Effector memory CD8-positive, alpha-beta T cell (primary cell): ENCODE measurements around the gene PHF20.
"Not testable (repeated sequence)": the region's sequence is repeated elsewhere in the genome, so short reads cannot be mapped to it uniquely, and the experiment has no call there.

Experiments used
- ATAC-seq: fragments of 150-1000 bp; cut with Tn5 transposase; replicated peaks from 2 replicates; pipeline ENCODE4 v1.10.0; 2021; ENCODE audit warnings: mild to moderate bottlenecking, moderate library complexity
- DNase-seq, 3 experiments: peaks; one replicate each; pipeline ENCODE4 v3.0.0; 2021
- H3K27ac Mint-ChIP-seq, 2 donors: one replicate each; pipeline ENCODE4 v1.8.0; 2022; ENCODE audit warnings: mild to moderate bottlenecking in 2 of 2, mixed read lengths in 2 of 2, moderate library complexity in 2 of 2
- H3K27me3 Mint-ChIP-seq, 2 donors: one replicate each; pipeline ENCODE4 v1.8.0; 2022; ENCODE audit warnings: mixed read lengths in 2 of 2
- H3K36me3 Mint-ChIP-seq: one replicate; pipeline ENCODE4 v1.8.0; 2022; ENCODE audit warnings: mild to moderate bottlenecking, moderate library complexity, mixed read lengths; ENCODE audit not compliant: insufficient read depth
- H3K4me1 Mint-ChIP-seq, 2 donors: one replicate each; pipeline ENCODE4 v1.8.0; 2022; ENCODE audit warnings: low read depth in 2 of 2, mixed read lengths in 2 of 2
- H3K4me3 Mint-ChIP-seq, 2 donors: one replicate each; pipeline ENCODE4 v1.8.0; 2022; ENCODE audit warnings: mild to moderate bottlenecking in 2 of 2, mixed read lengths in 2 of 2, moderate library complexity in 2 of 2
- H3K9me3 Mint-ChIP-seq, 2 donors: one replicate each; pipeline ENCODE4 v1.8.0; 2022; ENCODE audit warnings: mixed read lengths in 2 of 2

PHF20 gene

GRCh38 chr20:35845561-35845960, 73.7 kb downstream of the PHF20 start:
- no peaks in the 10 kb centered on the region for H3K27me3 Mint-ChIP-seq
- peaks cover 76% of the 10 kb centered on the region for H3K36me3 Mint-ChIP-seq

GRCh38 chr20:35849706-35850105, 77.9 kb downstream of the PHF20 start:
- H3K27me3 Mint-ChIP-seq, result no peaks in the 10 kb centered on the region
- no peaks in the 10 kb centered on the region for H3K9me3 Mint-ChIP-seq
- H3K4me1 Mint-ChIP-seq, result peaks cover 11 to 30% of the 10 kb centered on the region in 2 donors
- H3K27ac Mint-ChIP-seq, result peak overlapping the region; percentile 5 to 42
- H3K4me3 Mint-ChIP-seq, result no peak overlapping the region
- no peak for DNase-seq
- H3K36me3 Mint-ChIP-seq, result peaks cover 65% of the 10 kb centered on the region
- ATAC-seq, result no peak

More at GRCh38 chr20:35845561-35845960, 73.7 kb downstream of the PHF20 start:
- peaks cover 18 to 24% of the 10 kb centered on the region in 2 donors for H3K4me1 Mint-ChIP-seq
- H3K9me3 Mint-ChIP-seq, result no peaks in the 10 kb centered on the region
- no peak overlapping the region for H3K4me3 Mint-ChIP-seq
- ATAC-seq, result no peak
- DNase-seq, result no peak
- peak overlapping the region in 1 of 2 donors; percentile 49 for H3K27ac Mint-ChIP-seq

- H3K27me3 Mint-ChIP-seq, ATAC-seq, DNase-seq, H3K4me3 Mint-ChIP-seq, H3K27ac Mint-ChIP-seq, H3K9me3 Mint-ChIP-seq: not testable (repeated sequence)
- peaks cover 17 to 35% of the 10 kb centered on the region in 2 donors for H3K4me1 Mint-ChIP-seq
- H3K36me3 Mint-ChIP-seq, result peaks cover 51% of the 10 kb centered on the region
Observed at GRCh38 chr20:35851659-35852058, 79.8 kb downstream of the PHF20 start.

GRCh38 chr20:35854713-35855348, 83.0 kb downstream of the PHF20 start:
- Mint-ChIP-seq H3K27me3 (no peaks in the 10 kb centered on the region), H3K4me3 (no peak overlapping the region), H3K36me3 (peaks cover 54% of the 10 kb centered on the region), H3K4me1 (peaks cover 15 to 28% of the 10 kb centered on the region in 2 donors), H3K9me3 (no peaks in the 10 kb centered on the region), H3K27ac (peak overlapping the region in 1 of 2 donors; percentile 23)
- no peak for ATAC-seq
- no peak for DNase-seq

- Mint-ChIP-seq H3K4me1 (peaks cover 14 to 28% of the 10 kb centered on the region in 2 donors), H3K36me3 (peaks cover 61% of the 10 kb centered on the region), H3K27ac (peak overlapping the region in 1 of 2 donors; percentile 65)
- H3K4me3 Mint-ChIP-seq, DNase-seq, H3K9me3 Mint-ChIP-seq, H3K27me3 Mint-ChIP-seq, ATAC-seq: not testable (repeated sequence)
Observed at GRCh38 chr20:35855641-35856040, 83.8 kb downstream of the PHF20 start.

- no peaks in the 10 kb centered on the region for H3K9me3 Mint-ChIP-seq
- H3K4me3 Mint-ChIP-seq, result no peak overlapping the region
- ATAC-seq (no peak), DNase-seq (no peak)
- H3K27ac Mint-ChIP-seq, result peak overlapping the region in 1 of 2 donors; percentile 65
- H3K27me3 Mint-ChIP-seq, result no peaks in the 10 kb centered on the region
- peaks cover 63% of the 10 kb centered on the region for H3K36me3 Mint-ChIP-seq
- peaks cover 13 to 23% of the 10 kb centered on the region in 2 donors for H3K4me1 Mint-ChIP-seq
Observed at GRCh38 chr20:35856866-35857265, 85.1 kb downstream of the PHF20 start.

- H3K4me3 Mint-ChIP-seq, result no peak overlapping the region
- ATAC-seq (no peak), DNase-seq (no peak)
- peaks cover 52% of the 10 kb centered on the region for H3K36me3 Mint-ChIP-seq
- peaks cover 2 to 8% of the 10 kb centered on the region in 2 donors for H3K4me1 Mint-ChIP-seq
- no peaks in the 10 kb centered on the region for H3K9me3 Mint-ChIP-seq
- peak overlapping the region in 1 of 2 donors; percentile 69 for H3K27ac Mint-ChIP-seq
- H3K27me3 Mint-ChIP-seq, result no peaks in the 10 kb centered on the region
Observed at GRCh38 chr20:35866418-35867202, 94.8 kb downstream of the PHF20 start.

GRCh38 chr20:35870541-35871258, 98.9 kb downstream of the PHF20 start:
- DNase-seq, result no peak
- H3K27me3 Mint-ChIP-seq, result no peaks in the 10 kb centered on the region
- ATAC-seq, result no peak
- no peaks in the 10 kb centered on the region for H3K9me3 Mint-ChIP-seq
- peaks cover 68% of the 10 kb centered on the region for H3K36me3 Mint-ChIP-seq
- H3K27ac Mint-ChIP-seq, result peak overlapping the region in 1 of 2 donors; percentile 73
- H3K4me3 Mint-ChIP-seq, result no peak overlapping the region
- H3K4me1 Mint-ChIP-seq, result peaks cover 2 to 8% of the 10 kb centered on the region in 2 donors

- no peaks in the 10 kb centered on the region for H3K9me3 Mint-ChIP-seq
- H3K4me3 Mint-ChIP-seq, result no peak overlapping the region
- H3K36me3 Mint-ChIP-seq, result peaks cover 74% of the 10 kb centered on the region
- H3K27me3 Mint-ChIP-seq, result no peaks in the 10 kb centered on the region
- H3K4me1 Mint-ChIP-seq, result peaks cover 2 to 8% of the 10 kb centered on the region in 2 donors
- peak overlapping the region in 1 of 2 donors; percentile 73 for H3K27ac Mint-ChIP-seq
- ATAC-seq (no peak), DNase-seq (no peak)
Observed at GRCh38 chr20:35871259-35871771, 99.5 kb downstream of the PHF20 start.

- Mint-ChIP-seq H3K4me3 (no peak overlapping the region), H3K36me3 (peaks cover 74% of the 10 kb centered on the region), H3K9me3 (no peaks in the 10 kb centered on the region), H3K4me1 (peaks cover 11 to 16% of the 10 kb centered on the region in 2 donors), H3K27ac (no peak overlapping the region), H3K27me3 (no peaks in the 10 kb centered on the region)
- DNase-seq (no peak), ATAC-seq (no peak)
Observed at GRCh38 chr20:35876033-35876320, 104.2 kb downstream of the PHF20 start.

GRCh38 chr20:35877611-35878010, 105.8 kb downstream of the PHF20 start:
- H3K27me3 Mint-ChIP-seq, result no peaks in the 10 kb centered on the region

GRCh38 chr20:35878113-35878625, 106.4 kb downstream of the PHF20 start:
- no peak for ATAC-seq
- Mint-ChIP-seq H3K4me1 (peaks cover 9 to 12% of the 10 kb centered on the region in 2 donors), H3K4me3 (no peak overlapping the region), H3K27ac (no peak overlapping the region), H3K9me3 (no peaks in the 10 kb centered on the region), H3K27me3 (no peaks in the 10 kb centered on the region), H3K36me3 (peaks cover 64% of the 10 kb centered on the region)
- DNase-seq, result no peak

More at GRCh38 chr20:35877611-35878010, 105.8 kb downstream of the PHF20 start:
- Mint-ChIP-seq H3K4me3 (no peak overlapping the region), H3K9me3 (no peaks in the 10 kb centered on the region), H3K4me1 (peaks cover 9 to 12% of the 10 kb centered on the region in 2 donors), H3K27ac (peak overlapping the region; percentile 6 to 15), H3K36me3 (peaks cover 67% of the 10 kb centered on the region)
- DNase-seq (no peak), ATAC-seq (no peak)

- Mint-ChIP-seq H3K4me3 (no peak overlapping the region), H3K27me3 (no peaks in the 10 kb centered on the region), H3K36me3 (peaks cover 36% of the 10 kb centered on the region), H3K27ac (no peak overlapping the region), H3K9me3 (no peaks in the 10 kb centered on the region), H3K4me1 (peaks cover 12 to 19% of the 10 kb centered on the region in 2 donors)
- DNase-seq (no peak), ATAC-seq (no peak)
Observed at GRCh38 chr20:35881676-35882075, 109.9 kb downstream of the PHF20 start.
